Stimulated activated CD4-positive, alpha-beta T cell treated with anti-CD3 and anti-CD28 coated beads, Interleukin-12 subunit alpha, Interleukin-12 subunit beta, amount 100 ng/mL, for 48 hours (primary cell): ENCODE results near the gene IFNL3.
A peak's percentile ranks its signal among the peaks of the same experiment; 100 is the strongest.
"Not testable (repeated sequence)": the region's sequence is repeated elsewhere in the genome, so short reads cannot be mapped to it uniquely, and the experiment has no call there.

ENCODE experiments used
- DNase-seq, 3 donors: peaks; one replicate each; pipeline ENCODE4 v3.0.0-alpha.2; 2020; ENCODE audit warnings: low read depth in 2 of 3, low spot score in 1 of 3

IFNL3 gene

DNA sequence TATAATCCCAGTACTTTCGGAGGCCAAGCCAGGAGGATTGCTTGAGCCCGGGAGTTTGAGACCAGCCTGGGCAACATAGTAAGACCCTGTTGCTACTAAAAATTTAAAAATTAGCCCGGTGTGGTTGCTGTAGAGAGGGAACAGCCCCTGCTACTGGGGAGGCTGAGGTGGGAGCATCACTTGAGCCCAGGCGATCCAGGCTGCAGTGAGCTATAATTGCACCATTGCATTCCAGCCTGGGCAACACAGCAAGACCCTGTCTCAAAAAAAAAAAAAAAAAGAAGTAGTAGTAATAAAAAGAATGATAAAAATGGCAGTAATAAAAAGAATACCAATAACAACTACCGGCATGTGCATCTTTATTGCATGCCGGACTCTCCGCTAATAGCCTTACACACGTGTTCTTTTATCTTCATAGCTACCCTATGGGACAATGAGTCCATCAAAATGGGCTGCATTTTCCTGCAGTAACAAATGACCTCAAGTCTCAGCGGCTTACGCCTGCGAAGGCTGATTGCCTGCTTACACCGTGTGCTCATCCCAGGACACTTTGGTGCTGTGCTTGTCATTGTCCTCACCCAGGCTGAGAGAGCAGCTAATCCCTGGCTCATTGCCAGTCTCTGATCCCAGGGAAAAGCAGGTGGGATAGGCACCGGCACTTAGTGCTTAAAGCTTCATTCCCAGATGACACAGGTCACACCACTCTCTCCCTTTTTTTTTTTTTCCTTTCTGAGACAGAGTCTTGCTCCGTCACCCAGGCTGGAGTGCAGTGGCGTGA is 26.4 kb downstream of the IFNL3 start:
- DNase-seq, result no peak

GRCh38 chr19:39217094-39217493 is 27.7 kb downstream of the IFNL3 start:
- no peak for DNase-seq

GRCh38 chr19:39215323-39215722 is 29.5 kb downstream of the IFNL3 start:
- not testable (repeated sequence) for DNase-seq

- DNase-seq, result peak; percentile 46 to 70 (median 50)
Observed at GRCh38 chr19:39212375-39212742, 32.4 kb downstream of the IFNL3 start.

- DNase-seq, result no peak
Observed at GRCh38 chr19:39211731-39212374, 33.0 kb downstream of the IFNL3 start.

- DNase-seq, result no peak
Observed at GRCh38 chr19:39209196-39209595, 35.6 kb downstream of the IFNL3 start.

- no peak for DNase-seq
Observed at GRCh38 chr19:39208175-39208795, 36.5 kb downstream of the IFNL3 start.

- no peak for DNase-seq
Observed at GRCh38 chr19:39207293-39207836, 37.4 kb downstream of the IFNL3 start.

- no peak for DNase-seq
Observed at GRCh38 chr19:39206122-39206521, 38.7 kb downstream of the IFNL3 start.

DNA sequence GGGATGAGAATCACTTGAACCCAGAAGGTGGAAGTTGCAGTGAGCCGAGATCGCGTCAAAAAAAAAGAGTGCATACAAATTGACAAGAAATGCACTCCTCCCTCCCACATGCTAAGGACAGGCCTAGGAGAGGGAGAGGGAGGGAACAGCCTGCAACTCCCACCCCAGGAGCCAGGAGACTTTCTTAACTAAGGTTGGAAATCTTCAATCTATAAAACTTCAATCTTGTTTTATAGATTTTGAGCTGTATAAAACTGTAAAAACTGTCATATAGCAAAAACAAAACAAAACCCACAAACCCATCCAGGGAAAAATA is 39.4 kb downstream of the IFNL3 start:
- no peak for DNase-seq

DNA sequence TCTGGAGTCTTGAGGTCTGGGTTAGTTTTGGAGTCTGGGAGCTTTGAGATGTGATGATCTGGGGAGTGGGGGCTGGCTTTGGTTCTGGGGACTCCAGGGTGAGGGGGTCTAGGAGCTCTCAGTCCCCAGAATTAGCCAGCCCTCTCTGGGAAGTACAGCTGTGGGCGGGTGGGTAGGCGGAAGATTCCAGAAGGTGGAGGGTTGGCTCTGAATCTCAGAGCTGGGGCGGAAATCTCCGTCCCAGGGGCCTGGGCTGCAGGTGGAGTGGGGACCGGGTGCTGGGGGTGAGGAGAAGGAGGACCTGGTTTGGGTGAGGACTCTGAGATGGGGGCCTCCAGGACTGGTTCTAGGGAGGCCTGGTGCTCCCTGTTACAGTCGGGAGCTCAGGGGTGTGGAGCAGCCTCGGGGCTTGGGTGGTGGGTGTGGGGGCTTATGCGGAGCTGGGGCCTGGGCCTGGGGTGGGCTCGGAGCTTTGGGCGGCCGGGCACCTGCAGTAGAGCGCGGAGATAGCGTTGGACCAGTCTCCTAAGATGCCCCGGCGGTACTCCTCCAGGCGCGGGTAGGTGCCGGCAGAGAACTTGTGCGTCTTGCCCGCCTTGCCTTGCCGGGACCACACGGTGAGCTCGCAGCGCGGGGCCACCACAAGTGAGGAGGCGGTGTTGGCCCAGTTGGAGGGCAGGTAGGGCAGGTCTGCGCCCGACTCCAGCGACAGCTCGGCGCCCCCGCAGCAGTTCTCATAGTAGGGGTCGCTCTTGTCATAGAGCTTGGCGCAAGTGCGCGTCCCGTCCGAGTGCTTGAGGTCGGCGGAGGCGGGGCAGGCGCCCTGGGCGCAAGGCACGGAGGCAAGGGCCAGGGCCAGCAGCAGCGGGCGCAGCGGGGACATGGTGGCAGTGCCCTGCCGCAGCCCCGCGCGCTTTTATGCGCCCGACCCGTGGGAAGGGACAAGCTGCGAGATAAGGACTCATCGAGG is 41.1 kb downstream of the IFNL3 start, which contains the start of gene SYCN:
TSS of gene SYCN (minus strand) at position 892 of the 970 bp plus-strand sequence. CDS start at position 883, 9 bp downstream.
- no peak for DNase-seq

DNA sequence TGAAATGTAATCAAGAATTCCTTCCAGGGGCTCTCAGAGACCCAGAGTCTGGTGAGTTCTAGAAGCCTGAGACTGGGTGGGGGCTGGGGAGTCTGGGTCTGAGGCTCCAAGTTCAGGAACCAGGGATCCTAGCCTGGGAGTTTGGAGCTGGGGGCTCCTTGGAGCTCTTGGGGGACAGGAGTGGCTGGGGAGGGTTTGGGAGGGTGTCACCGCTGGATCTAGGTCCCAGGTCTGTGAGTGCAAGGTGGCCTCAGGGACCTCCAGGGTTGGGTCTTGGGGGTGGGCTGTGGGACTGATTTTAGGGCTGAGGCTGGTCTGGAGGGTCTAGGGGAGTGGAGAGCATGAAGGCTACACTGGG is 41.8 kb downstream of the IFNL3 start:
- no peak for DNase-seq

DNA sequence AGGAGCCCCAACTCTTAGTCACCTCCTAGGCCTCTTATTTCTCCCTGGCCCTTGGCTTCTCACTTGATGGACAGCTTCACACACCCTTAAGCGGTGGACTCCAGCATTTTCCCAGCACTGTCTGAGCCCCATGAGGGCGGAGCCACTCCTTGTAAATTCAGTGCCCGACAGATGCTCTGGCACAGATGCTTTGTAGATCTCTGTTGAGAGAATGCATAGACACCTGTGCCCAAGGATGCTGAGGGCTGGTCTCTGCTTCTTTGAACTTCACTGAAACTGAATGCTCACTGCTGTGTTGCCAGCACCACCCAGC is 44.0 kb downstream of the IFNL3 start:
- no peak for DNase-seq

DNA sequence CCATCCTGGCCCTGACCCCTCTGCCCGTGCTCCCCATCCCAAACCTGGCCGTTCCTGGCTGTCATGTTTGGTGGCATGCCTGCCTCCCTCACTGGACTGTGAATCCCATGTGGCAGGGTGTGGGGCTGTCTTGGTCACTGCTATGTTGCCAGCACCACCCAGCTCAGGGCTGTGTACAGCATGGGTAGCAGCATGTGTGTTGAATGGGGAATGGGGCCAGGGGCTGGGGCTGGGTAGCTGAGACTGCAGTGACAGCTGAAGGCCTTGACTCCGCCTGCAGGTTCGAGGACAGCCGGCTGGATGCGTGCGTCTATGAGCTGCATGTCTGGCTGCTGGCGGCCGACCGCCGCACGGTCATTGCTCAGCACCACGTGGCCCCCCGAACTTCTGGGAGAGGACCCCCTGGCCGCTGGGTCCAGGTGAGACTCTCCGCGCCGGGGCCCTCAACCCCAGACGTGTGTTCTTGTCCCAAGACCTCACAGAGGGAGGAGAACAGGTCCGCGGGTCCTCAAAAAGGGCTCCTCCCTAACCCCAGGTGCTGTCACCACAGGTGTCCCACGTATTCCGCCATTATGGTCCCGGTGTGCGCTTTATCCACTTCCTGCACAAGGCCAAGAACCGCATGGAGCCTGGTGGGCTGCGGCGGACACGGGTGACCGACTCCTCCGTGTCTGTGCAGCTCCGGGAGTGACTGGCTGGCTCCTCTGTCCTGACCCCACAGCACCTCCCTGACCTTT is 44.6 kb downstream of the IFNL3 start:
- DNase-seq, result no peak

- no peak for DNase-seq
Observed at GRCh38 chr19:39199025-39199424, 45.8 kb downstream of the IFNL3 start.

DNA sequence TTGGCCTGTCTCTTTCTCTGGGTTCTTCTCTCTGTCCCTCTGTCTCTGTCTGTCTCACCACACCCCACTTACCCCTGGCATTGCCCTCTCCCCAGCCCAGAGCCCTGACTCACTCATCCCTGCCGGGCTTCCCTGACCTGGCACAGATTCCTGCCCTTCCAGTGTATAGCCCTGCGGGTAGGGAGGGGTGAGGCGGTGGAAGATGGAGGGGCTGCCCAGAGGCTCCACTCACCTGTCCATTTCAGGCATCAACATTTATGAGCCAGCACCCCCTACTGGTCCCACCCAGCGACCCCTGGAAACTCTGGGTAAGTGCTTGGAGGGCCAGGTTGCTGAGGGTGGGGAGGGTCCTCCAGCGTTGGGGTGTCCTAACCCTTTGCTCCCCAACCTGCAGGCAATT is 47.0 kb downstream of the IFNL3 start:
- no peak for DNase-seq

DNA sequence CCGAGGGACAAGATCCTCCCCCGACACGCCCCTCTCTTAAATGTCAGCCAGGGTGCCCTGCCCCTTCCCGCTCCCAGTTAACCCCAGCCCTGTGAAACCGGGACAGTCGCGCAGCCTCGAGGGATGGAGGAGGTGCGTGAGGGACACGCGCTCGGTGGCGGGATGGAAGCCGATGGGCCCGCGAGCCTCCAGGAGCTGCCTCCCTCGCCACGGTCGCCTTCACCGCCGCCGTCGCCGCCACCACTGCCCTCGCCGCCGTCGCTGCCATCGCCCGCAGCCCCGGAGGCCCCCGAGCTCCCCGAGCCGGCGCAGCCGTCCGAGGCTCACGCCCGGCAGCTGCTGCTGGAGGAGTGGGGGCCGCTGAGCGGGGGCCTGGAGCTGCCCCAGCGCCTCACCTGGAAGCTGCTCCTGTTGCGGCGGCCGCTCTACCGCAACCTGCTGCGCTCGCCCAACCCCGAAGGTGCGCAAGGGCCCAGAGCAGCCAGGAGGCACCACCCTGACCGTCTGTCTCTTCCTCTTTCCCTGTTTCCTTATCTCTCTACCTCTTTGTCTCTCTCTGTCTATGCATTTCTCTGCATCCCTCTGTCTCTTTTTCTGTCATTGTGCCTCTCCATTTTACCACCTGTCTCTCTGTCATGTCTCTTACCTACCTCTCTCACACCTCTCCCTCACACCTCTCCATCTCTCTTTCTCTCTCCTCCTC is 47.8 kb downstream of the IFNL3 start, which contains the start of gene NCCRP1:
TSS of gene NCCRP1 (plus strand) at position 105 of the 703 bp plus-strand sequence. CDS start at position 124, 19 bp downstream.
- DNase-seq, result no peak

DNA sequence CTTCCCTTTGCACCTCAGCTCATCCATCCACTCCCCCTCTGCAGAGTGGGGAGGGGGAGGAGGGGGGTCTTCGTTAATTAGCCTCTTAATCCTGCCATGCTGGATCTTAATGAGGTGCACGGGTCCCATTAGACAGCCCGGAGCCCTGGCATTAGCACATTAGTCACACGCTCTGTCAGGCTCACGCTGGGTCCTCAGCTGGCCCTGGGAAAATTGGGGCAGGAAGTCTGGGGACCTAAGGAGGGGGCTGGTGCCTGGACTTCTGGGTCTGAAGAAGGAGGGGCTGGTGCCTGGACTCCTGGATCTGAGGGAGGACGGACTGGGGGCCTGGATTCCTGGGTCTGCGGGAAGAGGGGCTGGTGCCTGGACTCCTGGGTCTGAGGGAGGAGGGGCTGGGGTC is 48.5 kb downstream of the IFNL3 start:
- DNase-seq, result no peak

DNA sequence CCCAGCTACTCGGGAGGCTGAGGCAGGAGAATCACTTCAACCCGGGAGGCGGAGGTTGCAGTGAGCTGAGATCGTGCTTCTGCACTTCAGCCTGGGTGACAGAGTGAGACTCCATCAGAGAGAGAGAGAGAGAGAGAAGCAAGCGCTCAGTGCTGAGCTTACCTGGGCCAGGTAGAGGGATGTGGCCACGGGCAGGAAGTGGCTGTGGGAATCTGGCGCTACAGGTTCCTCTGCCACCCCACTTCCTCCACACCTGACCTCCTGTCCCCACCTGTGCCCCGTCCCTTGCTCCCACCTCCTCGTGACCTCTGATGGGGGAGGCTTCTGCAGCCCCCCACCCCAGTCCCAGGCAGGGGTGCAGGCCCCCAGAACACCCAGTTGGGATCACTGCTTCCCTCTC is 49.1 kb downstream of the IFNL3 start:
- no peak for DNase-seq
